ENCODE results near the gene HLA-DPB1. TPM values are rescaled to one million over a fixed set of nuclear protein-coding genes. Genes with fewer than 3 reads are reported as not detected.

Gene HLA-DPB1
- total RNA-seq, 1 experiment from 2014 or later = 2.7 TPM

DNA sequence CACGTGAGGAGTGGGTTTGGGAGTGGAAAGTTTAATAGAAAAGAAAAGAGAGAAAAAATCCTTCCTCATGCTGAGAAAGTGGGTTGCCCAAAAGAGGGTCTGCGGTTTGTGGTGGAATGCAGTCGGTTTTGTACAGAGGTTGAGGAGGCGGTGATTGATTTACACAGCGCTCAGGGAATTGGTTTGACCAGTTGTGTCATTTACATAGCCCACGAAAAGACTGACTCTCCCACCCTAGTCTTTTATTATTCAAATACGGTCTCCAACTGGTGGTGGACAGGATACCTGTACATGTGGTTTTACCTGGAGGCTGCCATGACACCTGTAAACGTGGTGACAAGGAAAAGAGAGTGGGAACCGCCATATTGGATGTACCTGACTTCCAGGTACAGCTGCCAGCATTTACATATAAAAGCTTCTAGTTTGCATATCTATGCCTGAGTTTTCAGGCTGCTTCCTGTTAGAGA lies 42.1 kb downstream of the HLA-DPB1 start:
- no peaks in the 10 kb centered on the region for H3K9me3 ChIP-seq (ENCODE audit: low read depth, low read length, poor library complexity, severe bottlenecking)
- peaks cover 5% of the 10 kb centered on the region for H3K4me1 ChIP-seq (ENCODE audit: insufficient read depth, low read length, poor library complexity, severe bottlenecking)
- no peaks in the 10 kb centered on the region for H3K36me3 ChIP-seq (ENCODE audit: insufficient read depth, low read length, poor library complexity, severe bottlenecking)
- peaks cover 39% of the 10 kb centered on the region for H3K27me3 ChIP-seq (replicated peaks; ENCODE audit: insufficient read depth, low read depth, low read length, poor library complexity)
- no peak overlapping the region for H3K4me3 ChIP-seq (ENCODE audit: low read depth, low read length, poor library complexity, severe bottlenecking)
- DNase-seq (ENCODE audit: low spot score) = no peak
- intact Hi-C loops (cut with micrococcal nuclease; ENCODE audit: unreplicated experiment) = loop anchor here (2.0 kb wide), 1 partner anchor 131 kb away; no protein-coding TSS in a partner anchor
- ChIA-PET POLR2A (ENCODE audit: low non-redundant PET) (no interaction called here), CTCF (interaction anchor here (0.5 to 1.0 kb wide), 2 partner anchors 8 to 1360 kb away, joined by 4 read pairs; no protein-coding TSS in a partner anchor)
- no TSS peak for BruUV-seq (replicated peaks)
- TF ChIP-seq EZH2 (IDR thresholded peaks at IDR 0.05; ENCODE audit: borderline replicate concordance, low read depth, low read length, poor library complexity, severe bottlenecking) = no peak
- TF ChIP-seq, protein P1, sequence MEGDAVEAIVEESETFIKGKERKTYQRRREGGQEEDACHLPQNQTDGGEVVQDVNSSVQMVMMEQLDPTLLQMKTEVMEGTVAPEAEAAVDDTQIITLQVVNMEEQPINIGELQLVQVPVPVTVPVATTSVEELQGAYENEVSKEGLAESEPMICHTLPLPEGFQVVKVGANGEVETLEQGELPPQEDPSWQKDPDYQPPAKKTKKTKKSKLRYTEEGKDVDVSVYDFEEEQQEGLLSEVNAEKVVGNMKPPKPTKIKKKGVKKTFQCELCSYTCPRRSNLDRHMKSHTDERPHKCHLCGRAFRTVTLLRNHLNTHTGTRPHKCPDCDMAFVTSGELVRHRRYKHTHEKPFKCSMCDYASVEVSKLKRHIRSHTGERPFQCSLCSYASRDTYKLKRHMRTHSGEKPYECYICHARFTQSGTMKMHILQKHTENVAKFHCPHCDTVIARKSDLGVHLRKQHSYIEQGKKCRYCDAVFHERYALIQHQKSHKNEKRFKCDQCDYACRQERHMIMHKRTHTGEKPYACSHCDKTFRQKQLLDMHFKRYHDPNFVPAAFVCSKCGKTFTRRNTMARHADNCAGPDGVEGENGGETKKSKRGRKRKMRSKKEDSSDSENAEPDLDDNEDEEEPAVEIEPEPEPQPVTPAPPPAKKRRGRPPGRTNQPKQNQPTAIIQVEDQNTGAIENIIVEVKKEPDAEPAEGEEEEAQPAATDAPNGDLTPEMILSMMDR (conservative IDR thresholded peaks at IDR 0.05; ENCODE audit: low read depth, low read length) = no peak
- no peak overlapping the region for H3K27ac ChIP-seq (ENCODE audit: low read depth, low read length, poor library complexity, severe bottlenecking)

DNA sequence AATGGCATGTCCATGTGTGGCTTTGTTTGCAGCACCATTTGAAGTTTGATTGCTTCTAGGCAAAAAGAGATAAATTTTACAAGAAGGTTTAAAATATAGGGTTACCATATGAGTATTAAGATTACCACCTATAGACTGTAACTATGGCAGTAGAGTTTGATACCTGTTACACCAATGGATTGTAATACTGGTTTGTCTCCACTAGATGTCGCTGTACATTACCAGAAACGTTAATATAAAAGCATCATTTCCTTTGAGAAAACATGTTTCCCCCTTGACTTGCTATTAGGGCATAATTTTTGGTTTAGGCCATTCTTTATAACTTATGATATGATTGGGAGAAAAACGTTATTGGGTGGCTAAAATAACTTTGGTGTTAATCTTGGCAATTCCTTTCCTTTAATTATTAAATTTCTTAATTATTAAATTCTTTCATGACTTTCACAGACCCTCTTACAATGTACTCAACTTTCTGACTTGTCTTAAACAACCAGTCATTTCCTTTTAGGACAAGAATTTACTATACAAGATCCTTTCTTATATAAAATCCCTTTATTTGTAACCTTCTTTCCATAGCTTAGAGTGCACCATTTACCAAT lies 42.8 kb downstream of the HLA-DPB1 start:
- TF ChIP-seq, protein P1 (conservative IDR thresholded peaks at IDR 0.05; ENCODE audit: low read depth, low read length) = peak; percentile 82
- no peak for TF ChIP-seq EZH2 (IDR thresholded peaks at IDR 0.05; ENCODE audit: borderline replicate concordance, low read depth, low read length, poor library complexity, severe bottlenecking)
- Histone ChIP-seq H3K27me3 (replicated peaks; ENCODE audit: insufficient read depth, low read depth, low read length, poor library complexity) (peaks cover 39% of the 10 kb centered on the region), H3K27ac (ENCODE audit: low read depth, low read length, poor library complexity, severe bottlenecking) (no peak overlapping the region), H3K4me1 (ENCODE audit: insufficient read depth, low read length, poor library complexity, severe bottlenecking) (peaks cover 5% of the 10 kb centered on the region), H3K36me3 (ENCODE audit: insufficient read depth, low read length, poor library complexity, severe bottlenecking) (no peaks in the 10 kb centered on the region), H3K9me3 (ENCODE audit: low read depth, low read length, poor library complexity, severe bottlenecking) (peaks cover 7% of the 10 kb centered on the region), H3K4me3 (ENCODE audit: low read depth, low read length, poor library complexity, severe bottlenecking) (no peak overlapping the region)
- DNase-seq (ENCODE audit: low spot score) = peak; percentile 71
- no TSS peak for BruUV-seq (replicated peaks)
- CTCF ChIA-PET = no interaction called here
- POLR2A ChIA-PET (ENCODE audit: low non-redundant PET) = no interaction called here
- intact Hi-C loops (cut with micrococcal nuclease; ENCODE audit: unreplicated experiment) = loop anchor here (2.0 kb wide), 1 partner anchor 130 kb away; no protein-coding TSS in a partner anchor

DNA sequence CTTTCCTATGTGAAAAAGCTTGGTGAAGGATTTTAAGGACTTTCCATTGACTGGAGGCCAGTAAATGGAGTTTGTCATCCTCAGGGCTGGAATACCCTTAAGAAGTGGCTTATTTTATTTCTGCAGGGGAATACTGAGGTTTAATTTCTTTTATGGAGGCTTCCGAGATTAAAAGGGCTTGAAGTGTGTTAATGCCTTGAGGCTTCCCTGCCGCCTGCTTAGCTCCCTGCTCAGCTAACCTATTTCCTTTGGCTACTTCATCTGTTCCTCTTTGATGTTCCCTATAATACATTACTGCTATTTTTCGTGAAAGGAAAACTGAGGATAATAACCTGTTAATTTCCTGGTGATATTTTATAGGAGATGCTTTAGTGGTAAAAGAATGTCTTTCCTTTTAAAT lies 44.2 kb downstream of the HLA-DPB1 start:
- intact Hi-C loops (cut with micrococcal nuclease; ENCODE audit: unreplicated experiment) = no loop called here
- Histone ChIP-seq H3K4me1 (ENCODE audit: insufficient read depth, low read length, poor library complexity, severe bottlenecking) (peaks cover 5% of the 10 kb centered on the region), H3K27ac (ENCODE audit: low read depth, low read length, poor library complexity, severe bottlenecking) (no peak overlapping the region), H3K4me3 (ENCODE audit: low read depth, low read length, poor library complexity, severe bottlenecking) (no peak overlapping the region), H3K36me3 (ENCODE audit: insufficient read depth, low read length, poor library complexity, severe bottlenecking) (no peaks in the 10 kb centered on the region), H3K27me3 (replicated peaks; ENCODE audit: insufficient read depth, low read depth, low read length, poor library complexity) (peaks cover 28% of the 10 kb centered on the region), H3K9me3 (ENCODE audit: low read depth, low read length, poor library complexity, severe bottlenecking) (peaks cover 16% of the 10 kb centered on the region)
- no peak for TF ChIP-seq EZH2 (IDR thresholded peaks at IDR 0.05; ENCODE audit: borderline replicate concordance, low read depth, low read length, poor library complexity, severe bottlenecking)
- TF ChIP-seq, protein P1 (conservative IDR thresholded peaks at IDR 0.05; ENCODE audit: low read depth, low read length) = no peak
- no TSS peak for BruUV-seq (replicated peaks)
- CTCF ChIA-PET = no interaction called here
- POLR2A ChIA-PET (ENCODE audit: low non-redundant PET) = no interaction called here
- no peak for DNase-seq (ENCODE audit: low spot score)
